GM19193 (cell line): ENCODE measurements around the gene SLC35B3.

ENCODE experiments used
- POLR2A ChIP-seq: IDR thresholded peaks from 4 replicates; pipeline ENCODE4 v1.6.1; 2011; ENCODE audit not compliant: insufficient read depth, insufficient read length; ENCODE audit errors: extremely low read depth

SLC35B3 gene

DNA sequence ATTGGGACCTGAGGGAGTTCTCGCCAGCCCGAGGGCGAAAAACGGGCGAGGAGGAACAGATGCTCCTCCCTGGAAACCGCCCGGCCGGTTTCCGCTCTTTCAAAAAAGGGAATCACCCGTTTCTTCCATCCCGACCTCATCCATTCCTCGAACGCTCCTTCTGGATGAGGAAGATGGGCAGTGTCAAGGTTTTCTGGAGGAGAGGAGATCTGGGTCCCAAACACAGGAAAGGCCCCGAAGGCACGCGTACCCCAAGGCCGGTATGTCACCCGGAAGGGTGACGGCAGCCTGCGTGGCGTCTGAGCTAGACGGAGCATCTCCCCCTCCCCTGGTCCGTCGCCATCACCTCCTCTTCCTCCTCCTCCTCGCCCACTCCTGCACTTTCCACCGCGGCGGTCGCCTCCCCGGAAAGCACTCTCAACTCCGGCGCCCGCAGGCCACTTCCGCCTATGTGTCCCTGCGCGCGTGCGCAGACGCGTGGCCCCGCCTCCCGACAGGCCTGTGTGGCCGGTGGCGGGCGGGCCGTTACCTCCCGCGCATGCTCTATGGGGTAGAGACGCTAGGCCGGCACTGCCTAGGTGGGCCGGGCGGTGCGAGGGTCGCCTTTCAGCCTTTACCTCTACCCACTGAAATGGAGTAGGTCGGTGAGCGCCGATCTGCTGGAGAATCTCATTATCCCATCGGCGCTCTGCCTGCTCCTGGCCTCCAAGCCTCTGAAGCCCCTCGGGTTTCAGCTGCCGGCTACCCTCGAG is at the start of gene SLC35B3:
Gene SLC35B3, minus strand, starts transcription at position 453 of the 752 bp plus-strand sequence.
- peak; percentile 90 for TF ChIP-seq POLR2A

GRCh38 chr6:8483650-8484049 is 48.3 kb upstream of the SLC35B3 start:
- TF ChIP-seq POLR2A: no peak

DNA sequence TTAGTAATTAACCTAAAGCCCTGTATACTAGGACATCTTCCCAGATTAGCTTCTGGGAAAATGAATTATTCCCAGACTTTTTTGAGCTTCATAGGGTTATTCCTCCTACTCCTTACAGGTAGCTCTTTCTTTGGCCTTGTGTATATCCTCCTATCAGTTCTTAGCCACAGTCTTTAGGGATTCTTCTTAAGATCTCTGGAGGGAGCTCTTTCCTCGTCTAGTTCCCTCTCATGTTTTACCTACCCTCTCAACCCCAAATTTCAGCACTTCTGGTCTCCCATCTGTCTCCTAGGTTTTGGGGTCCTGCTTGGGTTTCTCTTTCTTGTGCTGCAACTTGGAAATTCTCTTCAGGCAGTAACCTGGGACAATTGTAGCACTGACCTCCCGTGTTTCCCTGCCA is 46.4 kb upstream of the SLC35B3 start:
- TF ChIP-seq POLR2A: no peak

- TF ChIP-seq POLR2A: no peak
These were observed 43.1 kb upstream of the SLC35B3 start for GRCh38 chr6:8478418-8478817.

DNA sequence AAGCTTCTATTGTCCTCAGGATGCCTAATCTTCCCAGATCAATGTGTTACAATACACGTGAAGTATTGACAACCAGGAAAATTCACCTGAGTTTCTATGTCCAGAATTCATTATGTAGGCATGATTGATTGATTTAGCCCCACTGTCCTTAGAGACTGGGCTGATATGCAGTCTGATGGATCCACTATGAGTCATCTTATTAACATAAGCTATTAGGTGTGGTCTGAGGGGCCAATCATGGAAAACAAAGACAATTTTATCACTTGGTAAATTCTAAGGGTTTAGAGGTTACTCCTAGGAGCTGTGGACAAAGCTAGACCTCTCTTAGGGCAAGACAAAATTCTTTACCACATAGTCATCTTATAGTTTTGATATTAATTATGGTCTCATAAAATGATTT is 41.3 kb upstream of the SLC35B3 start:
- TF ChIP-seq POLR2A: no peak

GRCh38 chr6:8468552-8469356 is 33.4 kb upstream of the SLC35B3 start:
- TF ChIP-seq POLR2A: no peak

DNA sequence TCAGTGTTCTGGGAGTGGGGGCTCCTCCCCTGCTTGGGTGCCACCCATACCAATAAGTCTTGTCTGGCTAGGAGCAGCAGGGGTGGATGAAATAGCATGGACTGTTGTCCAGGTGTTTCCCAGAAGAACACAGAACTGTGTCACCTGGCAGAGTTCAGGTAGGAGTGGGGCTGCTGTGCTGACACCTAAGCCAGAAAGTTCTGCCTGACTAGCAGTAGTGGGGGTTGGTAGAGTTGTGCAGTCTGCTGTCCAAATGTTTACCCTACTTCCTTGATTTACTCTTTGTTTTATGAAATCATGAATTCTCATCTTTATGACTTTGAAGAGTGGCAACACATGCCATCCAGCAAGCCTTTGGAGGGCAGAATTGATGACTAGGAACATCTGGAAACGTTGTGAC is 27.3 kb upstream of the SLC35B3 start:
- no peak for TF ChIP-seq POLR2A

GRCh38 chr6:8462169-8462568 is 26.8 kb upstream of the SLC35B3 start:
- no peak for TF ChIP-seq POLR2A

DNA sequence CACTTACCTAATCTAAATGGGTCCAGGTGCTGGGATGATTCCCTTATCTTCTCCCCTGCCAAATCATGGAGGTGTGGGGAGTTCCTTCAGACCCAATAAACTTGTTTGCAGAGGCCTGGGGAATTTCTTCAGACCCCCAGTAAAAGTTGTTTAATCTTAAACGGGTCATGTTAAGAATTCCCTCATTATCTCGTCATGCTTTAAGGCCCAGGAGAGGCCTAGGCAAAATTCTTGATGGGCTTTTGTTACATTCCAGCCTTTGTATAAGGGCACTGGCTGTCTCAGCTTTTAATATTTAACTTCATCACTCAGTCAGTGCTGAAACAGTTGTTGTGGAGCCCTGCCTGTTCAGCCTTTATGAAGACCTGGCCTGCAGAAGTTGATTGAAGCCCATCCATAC is 11.0 kb upstream of the SLC35B3 start:
- TF ChIP-seq POLR2A: no peak

DNA sequence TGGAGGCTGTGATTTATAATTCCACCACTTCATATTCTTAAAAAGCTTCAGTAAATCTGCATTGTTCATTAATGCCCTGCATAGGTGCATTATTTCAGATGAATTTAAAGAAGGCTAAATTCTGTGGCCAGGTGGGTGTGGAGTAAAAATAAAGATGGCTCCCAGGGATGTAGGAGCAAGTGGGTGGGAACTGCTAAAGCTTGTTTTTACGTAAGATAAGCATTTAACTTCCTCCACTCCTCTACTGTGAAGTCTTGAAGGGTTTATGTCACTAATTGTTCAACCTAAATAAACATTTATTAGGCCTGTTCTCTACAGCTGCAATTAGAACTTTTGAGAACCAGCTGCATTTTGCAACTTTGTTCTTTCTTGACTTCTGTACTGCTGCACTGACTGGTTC is 6.8 kb upstream of the SLC35B3 start:
- no peak for TF ChIP-seq POLR2A

DNA sequence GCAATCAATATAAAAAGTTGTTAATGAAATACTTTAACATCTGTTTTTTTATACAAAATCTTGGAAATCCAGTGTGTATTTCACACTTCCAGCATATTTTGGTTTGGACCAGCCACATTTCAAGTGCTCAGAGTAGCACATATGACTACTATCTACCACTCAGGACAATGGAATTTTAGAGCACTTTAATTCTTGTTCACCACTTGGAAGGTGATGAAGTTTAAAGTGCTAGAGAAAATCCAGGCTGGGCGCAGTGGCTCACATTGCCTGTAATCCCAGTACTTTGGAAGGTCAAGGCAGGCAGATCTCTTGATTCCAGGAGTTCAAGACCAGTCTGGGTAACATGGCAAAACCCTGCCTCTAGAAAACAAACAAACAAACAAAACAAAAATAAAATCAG is 6.1 kb upstream of the SLC35B3 start:
- no peak for TF ChIP-seq POLR2A

- no peak for TF ChIP-seq POLR2A
These were observed 4.4 kb upstream of the SLC35B3 start for GRCh38 chr6:8439601-8440268.

DNA sequence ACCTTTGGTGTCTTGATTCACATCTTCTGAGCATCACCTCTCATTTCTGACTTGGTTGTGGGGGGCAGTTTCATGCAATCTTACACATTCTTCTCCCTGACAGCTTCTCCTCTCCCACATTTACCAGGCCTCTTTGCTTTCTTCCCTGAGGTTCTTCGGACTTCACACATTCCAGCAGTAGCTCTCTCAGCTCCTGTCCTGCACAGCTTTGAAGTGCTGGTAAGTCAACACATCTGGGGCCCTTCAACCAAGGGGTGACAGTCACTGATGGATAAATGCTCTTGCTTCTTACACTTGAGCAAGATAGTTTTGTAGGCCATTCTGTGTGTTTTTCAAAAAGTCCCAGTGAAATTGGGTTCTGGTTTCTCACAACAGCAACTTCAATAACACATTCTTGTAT is 2.5 kb upstream of the SLC35B3 start:
- TF ChIP-seq POLR2A: no peak

GRCh38 chr6:8436966-8437365 is 1.6 kb upstream of the SLC35B3 start:
- TF ChIP-seq POLR2A: no peak

GRCh38 chr6:8435845-8436168 is 462 bp upstream of the SLC35B3 start:
- no peak for TF ChIP-seq POLR2A

DNA sequence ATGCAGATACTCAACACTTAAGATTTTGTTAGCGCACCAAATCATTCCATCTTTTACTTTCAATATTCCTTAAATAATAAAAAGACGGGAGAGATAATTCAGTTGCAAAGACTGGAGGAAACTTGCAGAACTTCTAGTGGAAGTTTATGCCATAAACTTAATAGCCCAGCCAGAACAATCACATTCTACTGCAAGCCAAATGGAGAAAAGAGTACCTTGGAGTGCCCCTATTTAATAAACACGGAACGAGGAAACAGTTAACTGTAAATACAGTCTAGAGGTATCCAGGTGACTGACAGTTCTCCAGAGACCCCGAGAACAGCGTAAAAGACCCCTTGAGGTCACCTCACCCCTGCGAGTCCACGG is 635 bp downstream of the SLC35B3 start:
- no peak for TF ChIP-seq POLR2A

DNA sequence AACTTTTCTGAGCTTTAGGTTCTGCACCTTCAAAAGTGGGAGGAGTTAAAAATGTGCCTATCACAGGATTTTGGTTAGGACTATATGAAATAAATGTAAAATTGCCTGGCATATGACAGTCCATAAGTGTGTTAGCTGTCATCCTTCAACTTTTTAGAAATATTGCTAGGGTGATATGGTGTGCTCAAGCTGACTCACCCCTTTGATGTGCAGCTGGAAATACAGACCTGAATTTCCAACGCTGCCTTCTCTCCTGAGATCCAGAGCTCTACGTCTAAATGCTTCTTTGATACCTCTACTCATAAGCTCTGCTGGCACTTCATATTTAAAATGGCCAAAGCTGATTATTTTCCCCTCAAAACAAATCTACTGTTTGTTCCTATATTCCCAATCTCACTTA is 2.7 kb downstream of the SLC35B3 start:
- TF ChIP-seq POLR2A: no peak

DNA sequence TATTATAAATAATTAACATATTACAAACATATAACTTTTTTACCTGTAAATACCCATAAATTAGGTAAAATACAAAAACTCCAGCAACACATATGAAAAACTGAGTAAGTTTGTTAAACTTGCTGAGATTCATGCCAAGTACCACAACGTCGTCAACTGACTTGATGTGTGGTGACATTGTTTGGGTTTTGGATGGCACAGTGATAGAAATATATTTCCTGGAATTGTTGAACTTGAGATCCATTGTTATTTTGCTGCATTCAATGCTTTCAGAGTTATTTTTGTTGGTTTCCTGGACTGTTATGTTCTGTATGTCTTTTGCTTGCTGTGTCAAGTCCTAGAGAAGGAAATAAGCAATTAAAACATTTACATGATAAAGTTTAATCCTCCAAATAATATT is 5.5 kb downstream of the SLC35B3 start:
- no peak for TF ChIP-seq POLR2A
